Stimulated activated CD4-positive, alpha-beta T cell treated with anti-CD3 and anti-CD28 coated beads, Interleukin-2, amount 100 ng/mL, for 48 hours (primary cell): Measurements from ENCODE around the gene SVIL.
"Not testable (repeated sequence)": the region's sequence is repeated elsewhere in the genome, so short reads cannot be mapped to it uniquely, and the experiment has no call there.

Experiments
- DNase-seq, 2 donors: peaks; one replicate each; pipeline ENCODE4 v3.0.0-alpha.2; 2020

Gene SVIL

DNA sequence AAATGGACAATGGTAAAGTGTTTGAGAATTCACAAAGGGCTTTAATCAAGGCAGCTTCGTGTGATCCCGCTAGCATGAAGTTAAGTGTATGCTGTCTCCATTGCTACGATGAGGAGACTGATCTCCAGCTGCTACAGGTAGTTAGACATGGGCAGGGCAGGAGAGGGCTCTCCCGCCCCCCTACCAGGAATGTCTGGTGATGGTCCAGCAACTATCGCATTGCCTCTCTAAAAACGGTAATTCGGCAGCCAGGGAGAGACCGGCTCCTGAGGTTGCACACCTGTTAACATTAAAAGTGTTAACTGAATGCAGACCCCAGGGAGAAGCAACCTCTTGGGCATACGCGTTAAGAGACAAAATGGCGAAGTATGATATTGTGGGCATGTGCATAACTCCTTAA, 37.9 kb downstream of the SVIL start:
- no peak for DNase-seq

GRCh38 chr10:29596356-29596755, 38.4 kb downstream of the SVIL start:
- no peak for DNase-seq

GRCh38 chr10:29595636-29596225, 39.0 kb downstream of the SVIL start:
- no peak for DNase-seq

- no peak for DNase-seq
Measured at GRCh38 chr10:29595146-29595545, 39.6 kb downstream of the SVIL start.

DNA sequence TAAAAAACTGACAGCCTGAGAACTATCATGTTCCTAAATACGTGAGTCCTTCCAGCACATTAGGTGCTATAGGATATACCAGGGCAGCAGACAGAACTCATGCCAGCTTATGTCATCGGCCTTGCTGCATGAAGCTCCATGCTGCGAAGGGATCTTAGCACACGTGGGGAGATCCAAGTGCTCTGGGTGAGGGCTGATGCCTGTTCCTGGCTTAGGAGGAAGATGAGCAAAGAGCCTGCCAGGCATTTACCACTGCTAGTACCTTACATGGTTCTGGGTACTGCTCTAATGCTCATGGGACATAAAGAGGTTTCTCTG, 43.2 kb downstream of the SVIL start:
- DNase-seq: no peak

DNA sequence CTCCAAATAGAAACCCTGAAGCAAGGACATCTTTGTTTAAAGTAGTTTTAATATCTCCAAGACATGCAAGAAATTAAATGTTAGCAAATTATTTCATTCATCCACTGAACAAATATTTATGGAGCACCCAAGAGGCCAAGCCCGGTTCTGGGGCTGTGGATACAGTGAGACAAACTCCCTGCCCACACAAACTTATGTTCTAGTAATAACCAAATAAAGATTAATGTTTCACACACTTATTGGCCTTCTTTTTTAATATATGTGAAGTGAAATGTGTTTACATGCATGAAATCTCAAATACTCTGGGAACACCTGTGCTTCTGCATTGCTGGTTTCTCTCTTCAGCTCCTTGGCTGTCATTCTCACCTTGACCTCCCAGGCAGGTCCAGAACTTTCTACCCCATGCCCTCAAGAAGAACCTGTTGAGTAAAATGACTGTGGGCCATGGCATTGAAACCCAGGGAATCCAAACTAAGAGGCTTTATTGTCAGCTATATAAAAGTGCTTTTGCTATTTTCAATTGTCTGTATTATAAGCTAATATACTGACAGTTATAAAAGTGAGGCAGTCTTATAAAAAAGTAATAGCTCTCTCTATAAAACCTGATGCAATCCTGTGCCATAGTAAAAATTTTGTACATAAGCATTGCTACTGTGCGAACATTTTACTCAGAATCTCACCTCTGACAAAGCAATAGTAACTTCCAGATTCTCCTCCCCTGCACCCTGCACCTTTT, 43.7 kb downstream of the SVIL start:
- no peak for DNase-seq

DNA sequence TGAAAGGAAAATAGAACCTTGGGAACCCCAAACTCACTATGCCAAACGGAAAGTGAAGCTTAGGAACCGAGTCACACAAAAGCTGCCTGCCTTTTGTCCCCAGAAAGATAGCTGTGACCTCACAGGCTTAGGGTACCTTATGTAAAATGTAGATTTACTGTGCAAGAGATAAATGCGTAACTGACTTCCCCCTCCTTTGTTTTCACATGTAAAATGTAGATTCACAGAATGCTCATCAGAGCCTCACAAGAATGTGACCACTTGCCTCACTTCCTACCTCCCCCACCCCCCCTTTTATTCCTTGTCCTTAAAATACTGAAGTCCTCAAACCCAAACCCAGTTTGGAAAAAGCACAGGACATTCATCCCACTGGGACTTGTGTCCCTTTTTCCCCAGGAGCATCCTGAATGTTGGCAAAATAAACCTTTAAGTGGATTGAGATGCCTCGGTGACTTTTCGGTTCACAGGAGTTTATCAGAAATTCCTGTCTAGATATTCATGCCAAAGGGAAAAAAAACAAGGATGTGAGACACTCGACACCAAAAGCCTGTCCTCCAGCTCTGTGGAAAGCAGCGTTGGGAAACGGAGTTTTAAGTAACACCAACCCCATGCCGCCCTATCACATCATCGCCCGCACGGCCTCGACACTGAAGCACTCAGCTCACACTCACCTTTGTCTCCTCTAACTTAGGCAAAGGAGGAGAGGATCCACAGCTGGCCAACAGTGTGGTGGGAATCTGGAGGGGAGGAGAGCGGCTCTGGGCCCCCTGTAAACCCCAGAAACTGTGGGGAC, 45.9 kb downstream of the SVIL start:
- no peak for DNase-seq

DNA sequence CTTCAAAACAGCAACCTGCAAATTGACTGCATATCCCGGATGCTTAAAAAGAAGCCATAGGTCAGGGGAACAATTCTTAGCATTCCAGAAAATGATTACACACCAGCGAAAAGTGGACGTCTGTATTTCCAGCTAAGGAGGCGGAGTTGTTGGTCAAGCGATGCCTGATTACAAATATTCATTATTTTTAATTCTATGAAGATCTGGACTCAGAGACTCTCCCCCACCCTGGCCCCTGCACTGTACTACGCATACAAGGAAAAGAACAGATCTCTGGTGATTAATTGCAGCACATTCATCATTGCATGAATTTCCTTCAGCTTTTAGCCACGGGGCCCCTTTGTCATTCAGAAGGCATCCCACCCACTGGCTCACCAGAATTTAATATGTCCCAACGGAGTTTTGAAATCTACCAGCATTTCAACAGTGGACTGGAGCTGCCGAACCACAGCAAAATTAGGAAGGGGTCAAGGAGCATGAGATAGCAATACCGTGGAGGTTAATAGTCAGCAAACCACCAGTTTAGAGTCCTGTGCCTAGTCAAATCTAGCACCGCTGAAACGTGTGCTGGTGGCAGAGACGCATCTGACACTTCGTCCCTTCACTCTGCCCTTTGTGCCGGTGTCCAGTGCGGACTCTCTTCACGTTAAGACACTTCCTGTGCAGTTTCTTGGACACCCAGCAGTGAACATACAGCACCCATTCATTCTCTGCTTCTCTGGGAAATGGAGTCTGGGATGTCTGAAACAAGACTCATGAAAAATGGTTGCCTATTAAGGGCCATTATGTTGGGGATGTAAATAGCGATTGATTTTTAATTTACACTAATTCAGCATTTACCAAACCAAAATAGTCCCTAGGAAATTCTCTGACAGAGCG, 46.8 kb downstream of the SVIL start:
- not testable (repeated sequence) for DNase-seq

GRCh38 chr10:29587102-29587749, 47.5 kb downstream of the SVIL start:
- not testable (repeated sequence) for DNase-seq

DNA sequence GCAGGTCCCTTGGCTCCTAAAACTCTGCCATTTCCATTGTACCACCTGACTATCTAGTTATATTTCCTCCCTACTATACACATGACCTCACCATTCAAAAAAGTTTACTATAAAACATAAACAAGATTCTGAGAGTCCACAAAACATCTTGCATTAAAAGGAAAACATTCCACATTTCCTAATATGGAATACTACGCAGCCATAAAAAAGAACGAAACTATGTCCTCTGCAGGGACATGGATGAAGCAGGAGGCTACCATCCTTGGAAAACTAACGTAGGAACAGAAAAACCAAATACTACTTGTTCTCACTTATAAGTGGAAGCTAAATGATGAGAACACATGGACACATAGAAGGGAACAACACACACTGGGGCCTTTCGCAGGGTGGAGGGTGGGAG, 48.3 kb downstream of the SVIL start:
- no peak for DNase-seq

DNA sequence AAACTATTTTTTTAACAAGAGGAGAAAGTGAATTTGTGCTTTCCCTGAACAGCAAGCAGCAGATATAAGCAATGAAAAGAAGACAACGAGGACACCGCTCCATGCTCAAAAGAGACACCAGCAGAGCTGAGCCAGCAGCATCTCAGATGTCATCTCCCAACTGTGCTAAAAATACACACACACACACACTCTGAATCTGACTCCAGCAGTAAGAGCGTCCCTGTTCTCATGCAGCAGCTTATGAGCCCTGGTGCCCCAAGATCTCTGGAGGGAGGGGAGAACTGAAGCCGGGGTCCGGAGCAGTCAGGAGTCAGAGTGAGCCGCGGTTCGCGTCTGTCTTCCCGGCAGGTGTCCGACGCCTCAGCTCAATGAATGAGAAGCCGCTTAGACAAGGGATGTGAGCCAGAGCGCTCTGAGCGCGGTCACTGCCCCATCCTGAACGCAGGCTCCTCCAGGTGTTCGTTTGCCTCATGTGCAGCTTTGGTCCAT, 49.2 kb downstream of the SVIL start:
- DNase-seq: no peak

- no peak for DNase-seq
Measured at GRCh38 chr10:29584436-29584835, 50.3 kb downstream of the SVIL start.

DNA sequence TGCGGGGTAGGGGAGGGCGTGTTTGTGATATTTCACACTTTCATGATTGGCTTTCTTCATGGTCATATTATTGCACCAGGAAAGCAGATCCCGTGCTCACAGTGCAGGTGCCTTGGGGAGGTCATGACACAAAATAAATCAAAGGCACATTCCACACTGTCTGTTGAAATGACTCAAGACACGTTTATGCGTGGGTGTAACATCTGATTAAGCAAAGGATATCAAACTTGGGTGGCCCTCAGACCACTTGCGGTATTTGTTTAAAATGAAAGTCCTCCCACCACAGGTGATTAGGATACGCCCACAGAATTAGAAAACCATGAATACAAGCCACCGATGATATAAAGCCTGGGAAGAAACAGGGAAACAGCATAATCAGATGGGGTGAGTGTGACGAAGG, 51.1 kb downstream of the SVIL start:
- DNase-seq: no peak

DNA sequence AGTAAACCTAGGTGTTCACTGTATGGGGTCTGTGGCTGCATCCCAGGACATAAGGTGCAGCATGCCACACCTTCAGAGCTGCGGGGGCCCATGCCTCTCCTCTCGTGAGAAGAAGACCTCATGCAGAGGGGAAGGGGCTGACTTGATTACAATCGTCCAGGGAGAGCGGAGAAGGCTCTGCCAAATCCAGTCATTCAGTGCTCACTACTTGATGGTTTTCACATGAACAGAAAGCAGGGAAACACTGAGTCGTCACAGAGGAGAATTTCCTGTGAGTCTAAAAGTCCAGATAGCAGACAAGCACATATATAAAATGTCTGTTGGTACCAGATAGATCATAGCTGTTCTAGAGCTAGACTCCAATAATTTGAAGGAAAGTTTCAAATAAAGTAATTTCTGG, 52.0 kb downstream of the SVIL start:
- DNase-seq: not testable (repeated sequence)

DNA sequence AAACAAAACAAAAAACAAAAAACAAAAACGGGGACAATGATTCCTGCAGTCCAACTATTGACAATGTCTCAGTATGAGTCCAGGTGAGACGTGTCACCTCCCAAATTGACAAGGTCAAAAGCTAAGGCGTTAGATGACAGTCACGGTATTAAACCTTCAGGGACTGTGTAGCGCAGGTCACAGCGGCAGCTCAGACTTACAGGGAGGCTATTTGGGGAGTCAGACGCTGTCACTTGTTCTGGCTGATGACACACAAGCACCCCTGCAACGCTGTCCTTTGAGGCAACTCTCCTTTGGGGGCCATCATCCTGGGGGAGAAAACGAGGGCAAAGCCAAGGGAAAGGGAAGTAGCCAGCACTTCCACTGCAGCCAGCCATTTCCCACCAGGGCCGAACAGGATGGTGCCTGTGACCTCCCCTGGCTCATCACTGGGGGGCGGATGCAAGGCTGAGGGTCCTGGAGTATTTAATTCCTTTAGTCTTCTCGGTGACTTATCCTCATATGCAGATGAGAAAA, 55.3 kb downstream of the SVIL start:
- DNase-seq: no peak

- DNase-seq: no peak
Measured at GRCh38 chr10:29578457-29578856, 56.3 kb downstream of the SVIL start.

GRCh38 chr10:29576681-29577080, 58.1 kb downstream of the SVIL start:
- DNase-seq: no peak

- no peak for DNase-seq
Measured at GRCh38 chr10:29575098-29575455, 59.7 kb downstream of the SVIL start.

DNA sequence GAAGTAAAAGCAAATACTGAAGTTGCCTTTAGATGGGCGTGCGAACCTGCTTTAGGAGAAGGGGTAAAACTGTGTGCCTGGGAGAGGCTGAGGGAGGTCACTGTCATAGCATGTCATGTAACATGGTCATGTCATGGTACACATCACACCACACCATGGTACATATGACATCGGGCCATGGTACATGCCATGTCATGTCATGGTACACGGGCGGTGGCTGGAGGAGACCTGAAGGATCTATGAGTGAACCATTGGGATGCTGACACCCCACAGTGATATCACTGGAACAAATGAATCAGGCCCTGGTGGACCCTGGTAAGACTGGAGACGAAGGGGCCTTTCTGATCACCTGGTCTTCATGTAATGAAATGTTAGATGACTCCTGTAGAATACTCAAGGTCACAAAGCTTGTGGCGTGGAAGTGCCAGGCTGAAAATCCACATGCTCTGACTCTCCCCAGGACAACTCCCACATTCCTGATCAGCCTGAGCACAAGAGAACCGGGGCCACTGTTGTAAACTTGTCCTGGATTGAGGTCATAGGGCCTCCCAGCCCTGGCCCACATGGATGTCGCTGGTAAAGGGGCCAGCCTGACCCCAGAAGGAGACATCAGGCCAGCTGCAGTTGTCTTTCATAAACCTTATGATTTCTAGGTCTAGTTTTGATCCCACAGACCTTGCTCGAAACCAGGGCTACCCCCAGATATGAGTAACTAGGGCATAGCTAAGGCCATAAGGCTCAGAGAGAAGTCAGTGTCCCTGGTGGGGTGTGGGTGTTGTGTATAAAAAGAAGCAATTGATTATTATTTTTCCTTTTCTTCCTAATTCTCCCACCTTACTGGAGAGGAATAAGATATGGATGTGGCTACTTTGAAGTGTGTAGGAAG, 60.3 kb downstream of the SVIL start:
- not testable (repeated sequence) for DNase-seq

- DNase-seq: not testable (repeated sequence)
Measured at GRCh38 chr10:29570248-29570647, 64.5 kb downstream of the SVIL start.

DNA sequence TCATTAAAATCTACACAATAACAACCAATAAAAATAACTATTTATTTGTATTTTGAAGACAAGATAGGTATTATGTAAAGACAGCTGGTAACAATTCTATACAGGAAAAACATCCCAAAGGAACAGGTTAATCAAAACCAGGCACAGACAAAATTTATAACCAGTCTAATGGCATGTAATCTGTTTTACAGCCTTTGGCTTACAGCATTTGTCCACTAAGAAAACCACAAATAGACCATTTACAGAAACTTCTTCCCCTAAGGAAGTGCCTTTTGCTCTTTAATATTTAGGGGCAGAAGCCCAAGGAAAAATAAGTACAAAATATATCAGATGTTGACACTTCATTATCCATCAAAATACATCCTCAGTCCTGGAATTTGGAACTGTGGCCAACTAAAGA, 65.0 kb downstream of the SVIL start:
- DNase-seq: no peak
